HepG2 (cell line): ENCODE results near the gene ADAMTS12. TPM values are rescaled to one million over a fixed set of nuclear protein-coding genes. Genes with fewer than 3 reads are reported as not detected.

Experiments used
- EHMT2 ChIP-seq: fragments of 200-600 bp; sonication (generic); IDR thresholded peaks from 2 replicates; pipeline ENCODE4 v1.7.0; 2017; ENCODE audit warnings: antibody characterized with exemption, low read depth, low read length, borderline replicate concordance
- HHEX ChIP-seq: IDR thresholded peaks from 2 replicates; pipeline ENCODE4 v1.6.1; 2016; ENCODE audit warnings: control low read depth
- KLF15 ChIP-seq: sonication (generic); formaldehyde crosslinking; IDR thresholded peaks from 2 replicates; pipeline ENCODE4 v1.8.1; 2023; ENCODE audit warnings: borderline replicate concordance, mild to moderate bottlenecking, inconsistent platforms, missing genetic modification reagents, mixed read lengths
- MED1 ChIP-seq: sonication (generic); formaldehyde crosslinking; IDR thresholded peaks from 2 replicates; pipeline ENCODE4 v1.4.0; 2020; ENCODE audit warnings: missing genetic modification reagents
- MIER2 ChIP-seq: IDR thresholded peaks from 2 replicates; pipeline ENCODE4 v1.6.1; 2016; ENCODE audit warnings: missing biosample characterization, missing genetic modification reagents
- NKX3-1 ChIP-seq: sonication (generic); formaldehyde crosslinking; IDR thresholded peaks from 2 replicates; pipeline ENCODE4 v1.5.0; 2020; ENCODE audit warnings: missing genetic modification reagents
- SALL1 ChIP-seq: sonication (generic); formaldehyde crosslinking; IDR thresholded peaks from 2 replicates; pipeline ENCODE4 v1.8.0; 2022; ENCODE audit warnings: mild to moderate bottlenecking, missing genetic modification reagents
- SP1 ChIP-seq, 2 experiments: fragments of 450-650 bp in 1 of 2; sonication (generic) in 1 of 2; formaldehyde crosslinking in 1 of 2; IDR thresholded peaks; 2 replicates each; pipeline versions ENCODE4 v1.4.0 to v1.6.1; 2016 to 2020; ENCODE audit warnings: missing genetic modification reagents in 1 of 2
- ZFP82 ChIP-seq: sonication (generic); formaldehyde crosslinking; IDR thresholded peaks from 2 replicates; pipeline ENCODE4 v1.5.1; 2020; ENCODE audit warnings: mild to moderate bottlenecking, missing genetic modification reagents, borderline replicate concordance
- ZNF101 ChIP-seq: sonication (generic); formaldehyde crosslinking; IDR thresholded peaks from 2 replicates; pipeline ENCODE4 v1.4.0; 2020; ENCODE audit warnings: mild to moderate bottlenecking, low read depth, missing genetic modification reagents, borderline replicate concordance
- ZNF232 ChIP-seq: sonication (generic); formaldehyde crosslinking; IDR thresholded peaks from 2 replicates; pipeline ENCODE4 v1.4.0; 2020; ENCODE audit warnings: missing genetic modification reagents, borderline replicate concordance
- ZNF737 ChIP-seq: sonication (generic); formaldehyde crosslinking; IDR thresholded peaks from 2 replicates; pipeline ENCODE4 v1.5.0; 2020; ENCODE audit warnings: missing genetic modification reagents, mild to moderate bottlenecking, borderline replicate concordance
- ZNF883 ChIP-seq: sonication (generic); formaldehyde crosslinking; IDR thresholded peaks from 2 replicates; pipeline ENCODE4 v1.5.1; 2020; ENCODE audit warnings: mild to moderate bottlenecking, missing genetic modification reagents; ENCODE audit errors: not compliant biosample characterization
- polyA plus RNA-seq, 8 experiments: library from polyadenylated mRNA; depleted of rRNA in 3 of 8; stranded (reverse) in 7 of 8; unstranded in 1 of 8; fragments of >200 nt; fragmentation: Illumina TruSeq in 4 of 8; extraction: Trizol in 4 of 8; gene quantifications; 2 replicates each; pipeline versions ENCODE4 v1.2.1 to v1.2.3, GENCODE V29; 2011 to 2016; ENCODE audit warnings: low read depth in 4 of 8, missing spikeins in 1 of 8, mixed read lengths in 1 of 8; ENCODE audit not compliant: insufficient read depth in 1 of 8
- total RNA-seq, 5 experiments: library from RNA; depleted of rRNA; stranded (reverse); fragments of >200 nt; fragmentation: Illumina TruSeq; extraction: Trizol; gene quantifications; 2 replicates each; pipeline ENCODE4 v1.2.3, GENCODE V29; 2016; ENCODE audit warnings: low read depth in 1 of 5
- TF ChIP-seq, protein P1 (sequence below): sonication (generic); formaldehyde crosslinking; IDR thresholded peaks from 2 replicates; pipeline ENCODE4 v1.5.1; 2020; ENCODE audit warnings: mild to moderate bottlenecking, missing genetic modification reagents, moderate library complexity
- TF ChIP-seq, protein P2 (sequence below): sonication (generic); formaldehyde crosslinking; IDR thresholded peaks from 2 replicates; pipeline ENCODE4 v1.5.0; 2020; ENCODE audit warnings: missing genetic modification reagents
- TF ChIP-seq, protein P3 (sequence below): sonication (generic); formaldehyde crosslinking; IDR thresholded peaks from 2 replicates; pipeline ENCODE4 v1.5.0; 2020; ENCODE audit warnings: mild to moderate bottlenecking, missing genetic modification reagents, moderate library complexity
- TF ChIP-seq, protein P4 (sequence below): sonication (generic); formaldehyde crosslinking; IDR thresholded peaks from 2 replicates; pipeline ENCODE4 v1.4.0; 2020; ENCODE audit warnings: missing genetic modification reagents, borderline replicate concordance

Gene ADAMTS12
- total and polyA plus RNA-seq, 2 of the 13 experiments (the other 11 are each of a cell fraction or from before 2014, with no cell fraction given), result 0.03 TPM; not detected in 1

DNA sequence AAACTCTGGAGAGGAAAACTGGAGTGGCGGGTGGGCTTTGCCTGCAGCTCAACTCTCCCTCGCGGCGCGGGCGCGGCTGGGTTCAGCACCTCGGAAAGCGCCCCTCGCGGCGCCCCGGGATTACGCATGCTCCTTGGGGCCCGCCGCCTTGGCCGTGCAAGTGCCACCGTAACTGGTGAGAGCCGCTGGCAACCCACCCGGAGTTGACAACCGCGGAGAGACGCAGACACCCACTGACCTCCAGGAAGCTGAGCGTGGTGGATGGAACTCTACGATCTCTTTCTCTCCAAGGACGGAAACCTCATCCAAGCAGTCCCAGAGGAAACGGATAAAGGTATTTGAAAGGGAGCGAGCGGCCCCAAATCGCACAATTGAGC, 44.2 kb upstream of the ADAMTS12 start (continued):
- TF ChIP-seq ZNF101 (CRISPR knock-in tag) (no peak), NKX3-1 (CRISPR knock-in tag) (peak; percentile 78; the same call in 1 of the 2 replicates), EHMT2 (0 out of 2 replicates have a peak, but pooled peaks have one; percentile 56), SALL1 (CRISPR knock-in tag) (peak; percentile 27; the same call in 1 of the 2 replicates), HHEX (CRISPR knock-in tag) (no peak), SP1 (IDR thresholded peaks at IDR 0.05) (no peak), SP1 (CRISPR knock-in tag; IDR thresholded peaks at IDR 0.05) (no peak), ZFP82 (no peak), ZNF883 (no peak), KLF15 (CRISPR knock-in tag) (0 out of 2 replicates have a peak, but pooled peaks have one; percentile 70), MED1 (CRISPR knock-in tag) (0 out of 2 replicates have a peak, but pooled peaks have one; percentile 16), MIER2 (peak; percentile 95), ZNF737 (CRISPR knock-in tag) (no peak), ZNF232 (CRISPR knock-in tag) (0 out of 2 replicates have a peak, but pooled peaks have one; percentile 66)
- TF ChIP-seq, protein P1, sequence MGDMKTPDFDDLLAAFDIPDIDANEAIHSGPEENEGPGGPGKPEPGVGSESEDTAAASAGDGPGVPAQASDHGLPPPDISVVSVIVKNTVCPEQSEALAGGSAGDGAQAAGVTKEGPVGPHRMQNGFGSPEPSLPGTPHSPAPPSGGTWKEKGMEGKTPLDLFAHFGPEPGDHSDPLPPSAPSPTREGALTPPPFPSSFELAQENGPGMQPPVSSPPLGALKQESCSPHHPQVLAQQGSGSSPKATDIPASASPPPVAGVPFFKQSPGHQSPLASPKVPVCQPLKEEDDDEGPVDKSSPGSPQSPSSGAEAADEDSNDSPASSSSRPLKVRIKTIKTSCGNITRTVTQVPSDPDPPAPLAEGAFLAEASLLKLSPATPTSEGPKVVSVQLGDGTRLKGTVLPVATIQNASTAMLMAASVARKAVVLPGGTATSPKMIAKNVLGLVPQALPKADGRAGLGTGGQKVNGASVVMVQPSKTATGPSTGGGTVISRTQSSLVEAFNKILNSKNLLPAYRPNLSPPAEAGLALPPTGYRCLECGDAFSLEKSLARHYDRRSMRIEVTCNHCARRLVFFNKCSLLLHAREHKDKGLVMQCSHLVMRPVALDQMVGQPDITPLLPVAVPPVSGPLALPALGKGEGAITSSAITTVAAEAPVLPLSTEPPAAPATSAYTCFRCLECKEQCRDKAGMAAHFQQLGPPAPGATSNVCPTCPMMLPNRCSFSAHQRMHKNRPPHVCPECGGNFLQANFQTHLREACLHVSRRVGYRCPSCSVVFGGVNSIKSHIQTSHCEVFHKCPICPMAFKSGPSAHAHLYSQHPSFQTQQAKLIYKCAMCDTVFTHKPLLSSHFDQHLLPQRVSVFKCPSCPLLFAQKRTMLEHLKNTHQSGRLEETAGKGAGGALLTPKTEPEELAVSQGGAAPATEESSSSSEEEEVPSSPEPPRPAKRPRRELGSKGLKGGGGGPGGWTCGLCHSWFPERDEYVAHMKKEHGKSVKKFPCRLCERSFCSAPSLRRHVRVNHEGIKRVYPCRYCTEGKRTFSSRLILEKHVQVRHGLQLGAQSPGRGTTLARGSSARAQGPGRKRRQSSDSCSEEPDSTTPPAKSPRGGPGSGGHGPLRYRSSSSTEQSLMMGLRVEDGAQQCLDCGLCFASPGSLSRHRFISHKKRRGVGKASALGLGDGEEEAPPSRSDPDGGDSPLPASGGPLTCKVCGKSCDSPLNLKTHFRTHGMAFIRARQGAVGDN (CRISPR knock-in tag), result peak; percentile 23
- TF ChIP-seq, protein P2, sequence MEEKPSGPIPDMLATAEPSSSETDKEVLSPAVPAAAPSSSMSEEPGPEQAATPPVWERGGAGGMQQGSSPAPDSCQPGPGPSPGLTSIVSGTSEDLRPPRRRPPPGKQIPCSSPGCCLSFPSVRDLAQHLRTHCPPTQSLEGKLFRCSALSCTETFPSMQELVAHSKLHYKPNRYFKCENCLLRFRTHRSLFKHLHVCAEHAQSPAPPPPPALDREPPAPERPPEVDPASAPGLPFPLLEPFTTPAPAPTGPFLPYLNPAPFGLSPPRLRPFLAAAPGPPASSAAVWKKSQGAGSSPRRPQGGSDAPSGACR (CRISPR knock-in tag), result no peak
- TF ChIP-seq, protein P3, sequence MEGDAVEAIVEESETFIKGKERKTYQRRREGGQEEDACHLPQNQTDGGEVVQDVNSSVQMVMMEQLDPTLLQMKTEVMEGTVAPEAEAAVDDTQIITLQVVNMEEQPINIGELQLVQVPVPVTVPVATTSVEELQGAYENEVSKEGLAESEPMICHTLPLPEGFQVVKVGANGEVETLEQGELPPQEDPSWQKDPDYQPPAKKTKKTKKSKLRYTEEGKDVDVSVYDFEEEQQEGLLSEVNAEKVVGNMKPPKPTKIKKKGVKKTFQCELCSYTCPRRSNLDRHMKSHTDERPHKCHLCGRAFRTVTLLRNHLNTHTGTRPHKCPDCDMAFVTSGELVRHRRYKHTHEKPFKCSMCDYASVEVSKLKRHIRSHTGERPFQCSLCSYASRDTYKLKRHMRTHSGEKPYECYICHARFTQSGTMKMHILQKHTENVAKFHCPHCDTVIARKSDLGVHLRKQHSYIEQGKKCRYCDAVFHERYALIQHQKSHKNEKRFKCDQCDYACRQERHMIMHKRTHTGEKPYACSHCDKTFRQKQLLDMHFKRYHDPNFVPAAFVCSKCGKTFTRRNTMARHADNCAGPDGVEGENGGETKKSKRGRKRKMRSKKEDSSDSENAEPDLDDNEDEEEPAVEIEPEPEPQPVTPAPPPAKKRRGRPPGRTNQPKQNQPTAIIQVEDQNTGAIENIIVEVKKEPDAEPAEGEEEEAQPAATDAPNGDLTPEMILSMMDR (CRISPR knock-in tag), result 0 out of 2 replicates have a peak, but pooled peaks have one; percentile 10
- TF ChIP-seq, protein P4, sequence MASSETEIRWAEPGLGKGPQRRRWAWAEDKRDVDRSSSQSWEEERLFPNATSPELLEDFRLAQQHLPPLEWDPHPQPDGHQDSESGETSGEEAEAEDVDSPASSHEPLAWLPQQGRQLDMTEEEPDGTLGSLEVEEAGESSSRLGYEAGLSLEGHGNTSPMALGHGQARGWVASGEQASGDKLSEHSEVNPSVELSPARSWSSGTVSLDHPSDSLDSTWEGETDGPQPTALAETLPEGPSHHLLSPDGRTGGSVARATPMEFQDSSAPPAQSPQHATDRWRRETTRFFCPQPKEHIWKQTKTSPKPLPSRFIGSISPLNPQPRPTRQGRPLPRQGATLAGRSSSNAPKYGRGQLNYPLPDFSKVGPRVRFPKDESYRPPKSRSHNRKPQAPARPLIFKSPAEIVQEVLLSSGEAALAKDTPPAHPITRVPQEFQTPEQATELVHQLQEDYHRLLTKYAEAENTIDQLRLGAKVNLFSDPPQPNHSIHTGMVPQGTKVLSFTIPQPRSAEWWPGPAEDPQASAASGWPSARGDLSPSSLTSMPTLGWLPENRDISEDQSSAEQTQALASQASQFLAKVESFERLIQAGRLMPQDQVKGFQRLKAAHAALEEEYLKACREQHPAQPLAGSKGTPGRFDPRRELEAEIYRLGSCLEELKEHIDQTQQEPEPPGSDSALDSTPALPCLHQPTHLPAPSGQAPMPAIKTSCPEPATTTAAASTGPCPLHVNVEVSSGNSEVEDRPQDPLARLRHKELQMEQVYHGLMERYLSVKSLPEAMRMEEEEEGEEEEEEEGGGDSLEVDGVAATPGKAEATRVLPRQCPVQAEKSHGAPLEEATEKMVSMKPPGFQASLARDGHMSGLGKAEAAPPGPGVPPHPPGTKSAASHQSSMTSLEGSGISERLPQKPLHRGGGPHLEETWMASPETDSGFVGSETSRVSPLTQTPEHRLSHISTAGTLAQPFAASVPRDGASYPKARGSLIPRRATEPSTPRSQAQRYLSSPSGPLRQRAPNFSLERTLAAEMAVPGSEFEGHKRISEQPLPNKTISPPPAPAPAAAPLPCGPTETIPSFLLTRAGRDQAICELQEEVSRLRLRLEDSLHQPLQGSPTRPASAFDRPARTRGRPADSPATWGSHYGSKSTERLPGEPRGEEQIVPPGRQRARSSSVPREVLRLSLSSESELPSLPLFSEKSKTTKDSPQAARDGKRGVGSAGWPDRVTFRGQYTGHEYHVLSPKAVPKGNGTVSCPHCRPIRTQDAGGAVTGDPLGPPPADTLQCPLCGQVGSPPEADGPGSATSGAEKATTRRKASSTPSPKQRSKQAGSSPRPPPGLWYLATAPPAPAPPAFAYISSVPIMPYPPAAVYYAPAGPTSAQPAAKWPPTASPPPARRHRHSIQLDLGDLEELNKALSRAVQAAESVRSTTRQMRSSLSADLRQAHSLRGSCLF, result 0 out of 2 replicates have a peak, but pooled peaks have one; percentile 30
